H1 (cell line): Measurements from ENCODE around the gene PTGES. TPM values are rescaled to one million over a fixed set of nuclear protein-coding genes. Genes with fewer than 3 reads are reported as not detected.

ENCODE experiments used
- CTCF ChIA-PET: fragments of 300-600 bp; sonication (Branson Sonifier 250); formaldehyde crosslinking; loops from one replicate; lab custom pipeline; 2021; ENCODE audit not compliant: partially characterized antibody; lab: Charles Lee
- POLR2A ChIA-PET: fragments of 300-600 bp; sonication (Branson Sonifier 250); formaldehyde crosslinking; loops from one replicate; lab custom pipeline; 2021; ENCODE audit warnings: inconsistent platforms; ENCODE audit not compliant: partially characterized antibody; lab: Charles Lee
- DNase-seq, 2 experiments: peaks; one replicate each; pipeline versions ENCODE4 v3.0.0 to v3.0.0-alpha.2; 2010 to 2022; ENCODE audit warnings: low spot score in 2 of 2, low read depth in 1 of 2, mixed read lengths in 1 of 2
- FAIRE-seq: peaks from 2 replicates; lab custom pipeline; 2011; peaks lifted over from hg19 to GRCh38; lab: Jason Lieb, UNC
- H2AFZ ChIP-seq: 2 replicates; pipeline ENCODE4 v1.8.1; 2012; ENCODE audit warnings: low read length, inconsistent platforms
- H2AK5ac ChIP-seq: 2 replicates; pipeline ENCODE4 v1.6.1; 2013; ENCODE audit warnings: low read depth, low read length
- H2BK120ac ChIP-seq: replicated peaks from 2 replicates; pipeline ENCODE3; 2013; ENCODE audit warnings: low read depth, low read length, inconsistent platforms
- H2BK12ac ChIP-seq: 2 replicates; pipeline ENCODE4 v1.6.1; 2013; ENCODE audit warnings: low read depth, low read length
- H2BK15ac ChIP-seq: 2 replicates; pipeline ENCODE4 v1.6.1; 2013; ENCODE audit warnings: low read length
- H2BK20ac ChIP-seq: 2 replicates; pipeline ENCODE4 v1.6.1; 2013; ENCODE audit warnings: low read length
- H2BK5ac ChIP-seq: 2 replicates; pipeline ENCODE4 v1.6.1; 2013; ENCODE audit warnings: low read depth, low read length
- H3K14ac ChIP-seq: 2 replicates; pipeline ENCODE4 v1.6.1; 2013; ENCODE audit warnings: inconsistent platforms; ENCODE audit not compliant: insufficient read length
- H3K18ac ChIP-seq: 2 replicates; pipeline ENCODE4 v1.6.1; 2013; ENCODE audit warnings: low read length; ENCODE audit errors: extremely low read depth
- H3K23ac ChIP-seq: 2 replicates; pipeline ENCODE4 v1.6.1; 2013; ENCODE audit warnings: inconsistent platforms; ENCODE audit not compliant: insufficient read length
- H3K23me2 ChIP-seq: 2 replicates; pipeline ENCODE4 v1.6.1; 2013; ENCODE audit warnings: low read depth, low read length
- H3K27ac ChIP-seq: 2 replicates; pipeline ENCODE4 v1.6.1; 2011; ENCODE audit warnings: low read depth, low read length, inconsistent platforms
- H3K27me3 ChIP-seq, 4 experiments: replicated peaks in 1 of 4; 1 replicate in 1 of 4; 2 replicates in 3 of 4; pipeline versions ENCODE4 v1.6.1 to v1.8.1; 2011 to 2013; ENCODE audit warnings: low read length in 3 of 4, mild to moderate bottlenecking in 3 of 4, inconsistent platforms in 2 of 4, mixed read lengths in 2 of 4, moderate library complexity in 1 of 4; ENCODE audit not compliant: control insufficient read depth in 3 of 4, insufficient read depth in 3 of 4; ENCODE audit errors: extremely low read depth in 1 of 4
- H3K36me3 ChIP-seq, 4 experiments: 2 replicates each; pipeline versions ENCODE4 v1.6.1 to v1.8.1; 2011 to 2013; ENCODE audit warnings: mild to moderate bottlenecking in 4 of 4, low read length in 3 of 4, moderate library complexity in 2 of 4, control low read depth in 1 of 4, inconsistent platforms in 1 of 4; ENCODE audit not compliant: insufficient read depth in 4 of 4, control insufficient read depth in 2 of 4
- H3K4ac ChIP-seq: replicated peaks from 2 replicates; pipeline ENCODE3; 2013; ENCODE audit warnings: low read length, low read depth, mixed read lengths, inconsistent platforms; ENCODE audit not compliant: insufficient read length
- H3K4me1 ChIP-seq, 4 experiments: replicated peaks in 1 of 4; 1 replicate in 1 of 4; 2 replicates in 3 of 4; pipeline versions ENCODE4 v1.6.1 to v1.8.1; 2011 to 2013; ENCODE audit warnings: low read length in 3 of 4, inconsistent platforms in 2 of 4, mixed read lengths in 1 of 4; ENCODE audit not compliant: insufficient read depth in 4 of 4, control insufficient read depth in 3 of 4
- H3K4me2 ChIP-seq, 2 experiments: 2 replicates each; pipeline versions ENCODE4 v1.6.1 to v1.8.1; 2011 to 2013; ENCODE audit warnings: low read depth in 2 of 2, low read length in 2 of 2, control low read depth in 1 of 2, inconsistent platforms in 1 of 2, mild to moderate bottlenecking in 1 of 2; ENCODE audit not compliant: insufficient read depth in 1 of 2
- H3K4me3 ChIP-seq, 4 experiments: fragments of 200-600, 300-600 bp in 1 of 4; sonication (generic), shearing (Covaris generic), sonication (Bioruptor Twin) in 1 of 4; 2 replicates each; pipeline versions ENCODE4 v1.5.1 to v1.8.1; 2011 to 2016; ENCODE audit warnings: low read length in 4 of 4, low read depth in 3 of 4, control low read depth in 2 of 4, inconsistent platforms in 2 of 4, mild to moderate bottlenecking in 2 of 4, mixed read lengths in 1 of 4, moderate library complexity in 1 of 4; ENCODE audit not compliant: insufficient read depth in 2 of 4; ENCODE audit errors: extremely low read depth in 1 of 4
- H3K56ac ChIP-seq: replicated peaks from 2 replicates; pipeline ENCODE3; 2013; ENCODE audit warnings: low read depth, mild to moderate bottlenecking, mixed read lengths, low read length, inconsistent platforms; ENCODE audit not compliant: insufficient read length
- H3K79me1 ChIP-seq: 2 replicates; pipeline ENCODE4 v1.6.1; 2013; ENCODE audit warnings: low read depth, low read length, control low read depth
- H3K79me2 ChIP-seq, 2 experiments: 2 replicates each; pipeline versions ENCODE4 v1.6.1 to v1.8.1; 2012 to 2013; ENCODE audit warnings: low read length in 2 of 2, mild to moderate bottlenecking in 2 of 2, inconsistent platforms in 1 of 2; ENCODE audit not compliant: insufficient read depth in 2 of 2, control insufficient read depth in 1 of 2
- H3K9ac ChIP-seq, 4 experiments: replicated peaks in 1 of 4; 1 replicate in 1 of 4; 2 replicates in 3 of 4; pipeline versions ENCODE4 v1.6.1 to v1.8.1; 2011 to 2013; ENCODE audit warnings: low read depth in 3 of 4, low read length in 3 of 4, control low read depth in 2 of 4, mild to moderate bottlenecking in 2 of 4, moderate library complexity in 2 of 4, inconsistent platforms in 1 of 4; ENCODE audit errors: extremely low read depth in 1 of 4
- H3K9me3 ChIP-seq, 2 experiments: 2 replicates each; pipeline versions ENCODE4 v1.6.1 to v1.8.1; 2012 to 2013; ENCODE audit warnings: mild to moderate bottlenecking in 2 of 2, moderate library complexity in 2 of 2, control low read depth in 1 of 2, inconsistent platforms in 1 of 2, low read depth in 1 of 2, low read length in 1 of 2, mixed read lengths in 1 of 2; ENCODE audit not compliant: insufficient read depth in 2 of 2
- H4K20me1 ChIP-seq, 2 experiments: replicated peaks in 1 of 2; 2 replicates each; pipeline versions ENCODE3 to v1.8.1; 2011 to 2013; ENCODE audit warnings: inconsistent platforms in 2 of 2, low read length in 2 of 2, mild to moderate bottlenecking in 1 of 2; ENCODE audit not compliant: insufficient read depth in 2 of 2, control insufficient read depth in 1 of 2
- H4K5ac ChIP-seq: 2 replicates; pipeline ENCODE4 v1.6.1; 2013; ENCODE audit warnings: low read length, low read depth, mixed read lengths, inconsistent platforms; ENCODE audit not compliant: insufficient read length
- H4K8ac ChIP-seq: 2 replicates; pipeline ENCODE4 v1.8.0; 2013; ENCODE audit warnings: mild to moderate bottlenecking, moderate library complexity, low read length, inconsistent platforms; ENCODE audit not compliant: insufficient read depth; ENCODE audit errors: extremely low read depth
- H4K91ac ChIP-seq: replicated peaks from 2 replicates; pipeline ENCODE3; 2013; ENCODE audit warnings: low read length, mixed read lengths, inconsistent platforms; ENCODE audit not compliant: insufficient read length
- FOSL1 ChIP-seq: IDR thresholded peaks from 2 replicates; pipeline ENCODE4 v1.6.1; 2011; ENCODE audit warnings: mild to moderate bottlenecking, low read depth, low read length, moderate library complexity; ENCODE audit not compliant: insufficient read depth
- KDM5A ChIP-seq: fragments of 200-600 bp; IDR thresholded peaks from 2 replicates; pipeline ENCODE4 v1.7.1; 2012; ENCODE audit warnings: mild to moderate bottlenecking, low read length, inconsistent platforms, mixed read lengths
- PHF8 ChIP-seq: fragments of 200-600 bp; sonication (generic); conservative IDR thresholded peaks from 2 replicates; pipeline ENCODE4 v1.7.1; 2012; ENCODE audit warnings: low read depth, mild to moderate bottlenecking, inconsistent platforms, low read length, moderate library complexity
- SP1 ChIP-seq: IDR thresholded peaks from 2 replicates; pipeline ENCODE4 v1.6.1; 2011; ENCODE audit warnings: low read depth, low read length
- WGBS, 2 experiments: shearing (Covaris generic) in 1 of 2; methylation state at CpG; one replicate each; pipeline versions ENCODE4 v1.1.6 to v1.1.7; 2013 to 2015; ENCODE audit warnings: low lambda C conversion rate in 2 of 2, mixed read lengths in 2 of 2, inconsistent platforms in 1 of 2, low coverage in 1 of 2, missing lambda C conversion rate in 1 of 2; ENCODE audit not compliant: insufficient replicate concordance in 2 of 2, insufficient coverage in 1 of 2, insufficient read length in 1 of 2; ENCODE audit errors: extremely low coverage in 1 of 2, missing lambda C conversion rate in 1 of 2; 5-methylcytosine and 5-hydroxymethylcytosine counted together
- polyA plus RNA-seq, 7 experiments: library from polyadenylated mRNA; depleted of rRNA in 3 of 7; stranded (reverse) in 5 of 7; unstranded in 2 of 7; fragments of >200 nt in 5 of 7; fragments of 200-250 nt in 2 of 7; gene quantifications; 1 replicate in 5 of 7; 2 replicates in 1 of 7; 4 replicates in 1 of 7; pipeline versions ENCODE4 v1.2.1 to v1.2.3, GENCODE V29; 2011 to 2013; ENCODE audit warnings: missing spikeins in 2 of 7, mixed read lengths in 2 of 7
- total RNA-seq: library from RNA; stranded (reverse); fragmentation: NEBNext Ultra II Directional; extraction: Animal tissue kit (Norgen Biotek cat#: 25700); gene quantifications from 2 replicates; pipeline ENCODE4 v1.2.1, GENCODE V29; 2021
- TF ChIP-seq, protein P1 (sequence below): IDR thresholded peaks from 2 replicates; pipeline ENCODE4 v1.6.1; 2011; ENCODE audit warnings: low read length, improper control_type of control experiment
- TF ChIP-seq, protein P2 (sequence below): IDR thresholded peaks from 2 replicates; pipeline ENCODE4 v1.6.1; 2012; ENCODE audit warnings: inconsistent platforms

The PTGES gene
- total and polyA plus RNA-seq, 2 of the 8 experiments (the other 6 are each of a cell fraction or from before 2014, with no cell fraction given), result 3.2 to 5.1 TPM

DNA sequence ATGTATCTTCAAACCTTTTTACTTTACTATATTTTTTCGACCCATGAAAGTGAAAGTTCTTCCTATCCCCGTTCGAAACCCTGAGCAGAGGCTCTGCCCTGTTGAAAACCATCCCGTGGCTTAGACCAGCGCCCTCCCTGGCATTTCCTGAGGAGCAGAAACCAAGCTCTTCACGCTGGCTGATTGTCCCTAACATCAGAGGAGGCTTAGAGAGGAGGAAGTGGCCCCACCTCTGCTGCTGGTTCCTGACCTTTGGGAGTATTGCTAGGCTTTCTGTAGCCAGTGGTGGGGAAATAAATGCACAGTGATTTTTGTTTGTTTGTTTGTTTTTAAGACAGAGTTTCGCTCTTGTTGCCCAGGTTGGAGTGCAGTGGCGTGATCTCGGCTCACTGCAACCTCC lies 4.2 kb upstream of the PTGES start:
- Histone ChIP-seq H3K9me3 (no peaks in the 10 kb centered on the region), H3K4me2 (no peak overlapping the region), H2BK15ac (no peak overlapping the region), H2BK120ac (no peak overlapping the region), H4K91ac (no peak overlapping the region), H3K23me2 (no peaks in the 10 kb centered on the region), H2BK5ac (no peak overlapping the region), H3K79me1 (no peaks in the 10 kb centered on the region), H3K9ac (no peak overlapping the region), H3K27ac (no peak overlapping the region), H2BK20ac (no peak overlapping the region), H3K27me3 (no peaks in the 10 kb centered on the region; a peak in 1 of 7 replicates), H3K4me1 (peaks cover 0 to 13% (median 11%) of the 10 kb centered on the region in 4 experiments; a peak in 5 of 7 replicates), H4K8ac (no peak overlapping the region), H2AK5ac (no peak overlapping the region), H3K4me3 (no peak overlapping the region), H3K23ac (no peak overlapping the region), H2AFZ (no peak overlapping the region), H4K20me1 (no peaks in the 10 kb centered on the region), H4K5ac (no peak overlapping the region), H2BK12ac (no peak overlapping the region), H3K56ac (no peak overlapping the region), H3K79me2 (no peaks in the 10 kb centered on the region), H3K18ac (no peak overlapping the region), H3K36me3 (no peaks in the 10 kb centered on the region), H3K14ac (no peak overlapping the region), H3K4ac (no peak overlapping the region)
- CTCF ChIA-PET, result interaction anchor here (0.7 to 16.4 kb wide), 4 partner anchors 9 to 37 kb away, joined by 3 to 168 read pairs (median 3); no protein-coding TSS in a partner anchor
- no peak for DNase-seq
- FAIRE-seq, result no peak
- POLR2A ChIA-PET, result interaction anchor here (0.8 kb wide), 1 partner anchor 19 kb away, joined by 3 read pairs; no protein-coding TSS in a partner anchor
- WGBS, 2 experiments, result 84% methylated on average over 9 of the region's 9 CpGs; no CpG with 5 or more reads in 1 of the 2 experiments
- no peak for TF ChIP-seq FOSL1
- TF ChIP-seq, protein P1, sequence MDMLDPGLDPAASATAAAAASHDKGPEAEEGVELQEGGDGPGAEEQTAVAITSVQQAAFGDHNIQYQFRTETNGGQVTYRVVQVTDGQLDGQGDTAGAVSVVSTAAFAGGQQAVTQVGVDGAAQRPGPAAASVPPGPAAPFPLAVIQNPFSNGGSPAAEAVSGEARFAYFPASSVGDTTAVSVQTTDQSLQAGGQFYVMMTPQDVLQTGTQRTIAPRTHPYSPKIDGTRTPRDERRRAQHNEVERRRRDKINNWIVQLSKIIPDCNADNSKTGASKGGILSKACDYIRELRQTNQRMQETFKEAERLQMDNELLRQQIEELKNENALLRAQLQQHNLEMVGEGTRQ, result no peak
- no peak for TF ChIP-seq PHF8
- no peak for TF ChIP-seq SP1
- TF ChIP-seq, protein P2, sequence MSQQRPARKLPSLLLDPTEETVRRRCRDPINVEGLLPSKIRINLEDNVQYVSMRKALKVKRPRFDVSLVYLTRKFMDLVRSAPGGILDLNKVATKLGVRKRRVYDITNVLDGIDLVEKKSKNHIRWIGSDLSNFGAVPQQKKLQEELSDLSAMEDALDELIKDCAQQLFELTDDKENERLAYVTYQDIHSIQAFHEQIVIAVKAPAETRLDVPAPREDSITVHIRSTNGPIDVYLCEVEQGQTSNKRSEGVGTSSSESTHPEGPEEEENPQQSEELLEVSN, result no peak
- TF ChIP-seq KDM5A, result no peak
